Loucy (cell line): ENCODE data around the gene PTGES3L.

Experiments used
- H2AFZ ChIP-seq: fragments of 200-600 bp; sonication (generic); 2 replicates; pipeline ENCODE4 v1.6.0; 2016; ENCODE audit warnings: antibody characterized with exemption, mild to moderate bottlenecking, low read length, moderate library complexity
- H3F3A ChIP-seq: fragments of 200-600 bp; 2 replicates; pipeline ENCODE4 v1.6.0; 2016; ENCODE audit warnings: antibody characterized with exemption, low read depth, mild to moderate bottlenecking
- H3K27me3 ChIP-seq: fragments of 200-600 bp; sonication (generic); 2 replicates; pipeline ENCODE4 v1.6.1; 2014; ENCODE audit warnings: low read length, mild to moderate bottlenecking; ENCODE audit not compliant: insufficient read depth, poor library complexity, severe bottlenecking
- H3K36me3 ChIP-seq: fragments of 200-600 bp; sonication (generic); 2 replicates; pipeline ENCODE4 v1.6.1; 2016; ENCODE audit warnings: low read length; ENCODE audit not compliant: insufficient read depth
- H3K4me1 ChIP-seq: fragments of 200-600 bp; sonication (generic); 2 replicates; pipeline ENCODE4 v1.5.1; 2014; ENCODE audit warnings: low read length, mild to moderate bottlenecking; ENCODE audit not compliant: insufficient read depth, poor library complexity, severe bottlenecking
- H3K4me2 ChIP-seq: fragments of 200-600 bp; sonication (generic); 2 replicates; pipeline ENCODE4 v1.6.0; 2014; ENCODE audit warnings: antibody characterized with exemption, low read length, low read depth, mild to moderate bottlenecking; ENCODE audit not compliant: poor library complexity, severe bottlenecking
- H3K4me3 ChIP-seq: fragments of 200-600 bp; sonication (generic); 2 replicates; pipeline ENCODE4 v1.5.1; 2014; ENCODE audit warnings: low read length, mild to moderate bottlenecking, mixed read lengths; ENCODE audit not compliant: poor library complexity, severe bottlenecking
- H3K79me2 ChIP-seq: fragments of 200-600 bp; sonication (generic); 2 replicates; pipeline ENCODE4 v1.6.1; 2014; ENCODE audit warnings: low read length; ENCODE audit not compliant: insufficient read depth
- H3K9ac ChIP-seq: fragments of 200-600 bp; sonication (generic); 2 replicates; pipeline ENCODE4 v1.6.0; 2014; ENCODE audit warnings: mild to moderate bottlenecking, low read depth, low read length, moderate library complexity; ENCODE audit not compliant: poor library complexity, severe bottlenecking
- H3K9me2 ChIP-seq: fragments of 200-600 bp; sonication (generic); replicated peaks from 2 replicates; pipeline ENCODE4 v1.6.1; 2016; ENCODE audit warnings: low read depth, low read length, mixed read lengths
- H3K9me3 ChIP-seq: fragments of 200-600 bp; sonication (generic); 2 replicates; pipeline ENCODE4 v1.6.1; 2014; ENCODE audit warnings: mild to moderate bottlenecking, antibody characterized with exemption, low read length, low read depth; ENCODE audit not compliant: insufficient read depth
- H4K20me1 ChIP-seq: fragments of 200-600 bp; sonication (generic); 2 replicates; pipeline ENCODE4 v1.6.0; 2014; ENCODE audit warnings: antibody characterized with exemption, low read length, mild to moderate bottlenecking; ENCODE audit not compliant: insufficient read depth, poor library complexity, severe bottlenecking
- EZH2phosphoT487 ChIP-seq: fragments of 200-600 bp; IDR thresholded peaks from 2 replicates; pipeline ENCODE4 v1.6.1; 2018; ENCODE audit warnings: antibody characterized with exemption, mild to moderate bottlenecking, moderate library complexity, borderline replicate concordance
- TF ChIP-seq, protein P1 (sequence below): fragments of 200-600 bp; sonication (generic); conservative IDR thresholded peaks from 2 replicates; pipeline ENCODE4 v1.5.1; 2014; ENCODE audit warnings: mild to moderate bottlenecking, antibody characterized with exemption, low read length

PTGES3L gene

DNA sequence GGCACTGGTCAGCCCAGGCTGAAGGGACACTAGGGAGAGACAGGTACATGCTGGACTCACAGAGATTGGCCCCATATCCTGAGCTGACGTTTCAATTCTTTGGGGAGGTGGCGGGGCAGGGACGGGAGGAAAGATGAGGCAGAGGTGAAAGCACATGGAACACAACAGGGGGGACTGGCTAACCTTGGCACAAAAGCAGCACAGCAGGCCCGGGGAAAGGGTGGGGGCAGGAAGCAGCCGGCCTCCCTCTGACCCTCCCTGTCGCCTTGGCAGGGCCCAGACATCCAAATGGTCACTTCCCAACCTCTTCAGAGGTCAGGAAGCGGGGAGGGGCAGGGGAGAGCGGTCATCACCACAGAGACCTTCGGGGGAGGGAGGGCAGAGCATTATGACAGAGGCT, 35.7 kb upstream of the PTGES3L start:
- no peaks in the 10 kb centered on the region for H3F3A ChIP-seq
- H3K36me3 ChIP-seq = peaks cover 27% of the 10 kb centered on the region; the same call in 1 of the 2 replicates
- no peak overlapping the region for H2AFZ ChIP-seq
- no peaks in the 10 kb centered on the region for H3K27me3 ChIP-seq
- H3K9me2 ChIP-seq = no peaks in the 10 kb centered on the region
- no peaks in the 10 kb centered on the region for H3K9me3 ChIP-seq
- TF ChIP-seq, protein P1, sequence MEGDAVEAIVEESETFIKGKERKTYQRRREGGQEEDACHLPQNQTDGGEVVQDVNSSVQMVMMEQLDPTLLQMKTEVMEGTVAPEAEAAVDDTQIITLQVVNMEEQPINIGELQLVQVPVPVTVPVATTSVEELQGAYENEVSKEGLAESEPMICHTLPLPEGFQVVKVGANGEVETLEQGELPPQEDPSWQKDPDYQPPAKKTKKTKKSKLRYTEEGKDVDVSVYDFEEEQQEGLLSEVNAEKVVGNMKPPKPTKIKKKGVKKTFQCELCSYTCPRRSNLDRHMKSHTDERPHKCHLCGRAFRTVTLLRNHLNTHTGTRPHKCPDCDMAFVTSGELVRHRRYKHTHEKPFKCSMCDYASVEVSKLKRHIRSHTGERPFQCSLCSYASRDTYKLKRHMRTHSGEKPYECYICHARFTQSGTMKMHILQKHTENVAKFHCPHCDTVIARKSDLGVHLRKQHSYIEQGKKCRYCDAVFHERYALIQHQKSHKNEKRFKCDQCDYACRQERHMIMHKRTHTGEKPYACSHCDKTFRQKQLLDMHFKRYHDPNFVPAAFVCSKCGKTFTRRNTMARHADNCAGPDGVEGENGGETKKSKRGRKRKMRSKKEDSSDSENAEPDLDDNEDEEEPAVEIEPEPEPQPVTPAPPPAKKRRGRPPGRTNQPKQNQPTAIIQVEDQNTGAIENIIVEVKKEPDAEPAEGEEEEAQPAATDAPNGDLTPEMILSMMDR = no peak
- no peak for TF ChIP-seq EZH2phosphoT487
- peaks cover 21% of the 10 kb centered on the region for H4K20me1 ChIP-seq
- H3K79me2 ChIP-seq = peaks cover 34% of the 10 kb centered on the region
- H3K4me3 ChIP-seq = no peak overlapping the region
- H3K4me2 ChIP-seq = no peak overlapping the region
- peaks cover 24% of the 10 kb centered on the region for H3K4me1 ChIP-seq
- H3K9ac ChIP-seq = no peak overlapping the region

DNA sequence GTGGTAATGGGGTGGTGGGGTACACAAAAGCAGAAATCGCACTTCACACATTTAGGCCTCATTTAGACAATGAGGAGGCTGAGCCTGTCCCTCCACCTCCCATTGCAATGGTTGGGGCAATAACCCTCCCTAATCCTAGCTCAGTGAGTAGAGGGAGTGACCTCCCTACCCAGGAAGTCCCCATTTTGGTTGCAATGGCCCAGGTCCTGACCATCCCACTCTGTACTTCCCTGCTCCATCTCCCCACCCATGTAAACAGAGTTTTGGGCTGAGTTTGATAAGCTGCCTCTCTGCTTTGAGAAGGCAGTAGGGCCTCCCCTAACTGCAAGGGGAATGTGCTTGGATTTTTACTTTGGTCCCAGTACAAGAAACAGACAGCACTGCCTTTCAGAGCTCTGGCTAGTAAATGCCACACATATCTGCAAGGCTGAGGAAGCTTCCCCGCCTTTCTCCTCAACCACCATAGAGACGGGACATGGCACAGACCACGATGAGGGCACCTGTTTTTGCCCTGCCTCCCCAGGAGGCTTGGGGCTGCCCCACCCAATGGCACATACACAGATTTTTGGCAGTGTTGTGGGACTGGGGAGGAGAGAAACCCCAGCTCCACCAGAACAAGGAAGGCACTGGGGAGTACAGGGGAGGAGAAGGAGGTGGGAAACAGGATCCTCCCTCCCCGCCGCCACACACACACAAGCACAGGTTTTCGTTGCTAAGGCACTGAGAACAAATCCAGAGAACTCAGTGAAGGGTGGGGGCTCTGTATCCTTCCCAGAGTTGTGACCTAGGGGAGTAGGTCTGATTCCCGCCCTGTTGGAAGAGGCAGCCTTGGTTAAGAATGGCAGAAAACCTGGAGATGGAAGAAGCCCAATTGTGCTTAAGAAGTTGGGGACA, 35.0 kb upstream of the PTGES3L start:
- Histone ChIP-seq H3K4me1 (peaks cover 18% of the 10 kb centered on the region), H3K27me3 (no peaks in the 10 kb centered on the region), H3K36me3 (peaks cover 27% of the 10 kb centered on the region; the same call in 1 of the 2 replicates), H3K9me2 (no peaks in the 10 kb centered on the region), H3K4me2 (no peak overlapping the region), H3K79me2 (peaks cover 27% of the 10 kb centered on the region), H3K9me3 (no peaks in the 10 kb centered on the region), H2AFZ (no peak overlapping the region), H3K4me3 (no peak overlapping the region), H3K9ac (no peak overlapping the region), H4K20me1 (peaks cover 14% of the 10 kb centered on the region), H3F3A (no peaks in the 10 kb centered on the region)
- no peak for TF ChIP-seq EZH2phosphoT487
- TF ChIP-seq, protein P1 = no peak

DNA sequence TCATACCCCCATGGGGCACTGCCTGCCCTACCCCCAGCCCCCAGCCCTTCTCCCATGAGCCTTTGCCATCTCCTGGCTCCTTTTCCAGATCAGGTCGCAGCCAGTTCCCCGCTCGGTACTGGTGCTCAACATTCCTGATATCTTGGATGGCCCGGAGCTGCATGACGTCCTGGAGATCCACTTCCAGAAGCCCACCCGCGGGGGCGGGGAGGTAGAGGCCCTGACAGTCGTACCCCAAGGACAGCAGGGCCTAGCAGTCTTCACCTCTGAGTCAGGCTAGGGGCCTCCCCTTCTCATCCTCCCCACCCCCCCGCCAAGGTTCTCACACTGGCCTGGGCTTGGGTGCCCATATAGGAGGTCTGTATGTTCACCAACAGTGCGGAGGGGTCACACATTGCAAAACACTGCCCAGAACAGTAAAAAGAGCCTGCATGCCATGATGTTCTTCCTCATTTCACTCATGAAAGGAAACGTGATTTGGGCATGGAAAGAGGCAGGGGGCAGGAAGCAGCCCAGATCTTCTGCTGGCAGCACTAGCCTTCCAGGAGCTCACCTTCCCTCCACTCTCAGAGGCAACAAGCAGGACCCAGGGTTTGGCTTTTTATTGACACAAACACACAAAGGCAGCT, 34.3 kb upstream of the PTGES3L start:
- Histone ChIP-seq H3K36me3 (peaks cover 27% of the 10 kb centered on the region; the same call in 1 of the 2 replicates), H2AFZ (no peak overlapping the region), H3K4me2 (no peak overlapping the region), H4K20me1 (peaks cover 7% of the 10 kb centered on the region), H3K27me3 (no peaks in the 10 kb centered on the region), H3K9me2 (no peaks in the 10 kb centered on the region), H3F3A (no peaks in the 10 kb centered on the region), H3K9ac (no peak overlapping the region), H3K9me3 (no peaks in the 10 kb centered on the region), H3K4me1 (peaks cover 12% of the 10 kb centered on the region), H3K4me3 (no peak overlapping the region), H3K79me2 (peaks cover 20% of the 10 kb centered on the region; the same call in 1 of the 2 replicates)
- TF ChIP-seq, protein P1 = no peak
- TF ChIP-seq EZH2phosphoT487 = no peak
